ENCODE data around the gene XPOT.

The XPOT gene

DNA sequence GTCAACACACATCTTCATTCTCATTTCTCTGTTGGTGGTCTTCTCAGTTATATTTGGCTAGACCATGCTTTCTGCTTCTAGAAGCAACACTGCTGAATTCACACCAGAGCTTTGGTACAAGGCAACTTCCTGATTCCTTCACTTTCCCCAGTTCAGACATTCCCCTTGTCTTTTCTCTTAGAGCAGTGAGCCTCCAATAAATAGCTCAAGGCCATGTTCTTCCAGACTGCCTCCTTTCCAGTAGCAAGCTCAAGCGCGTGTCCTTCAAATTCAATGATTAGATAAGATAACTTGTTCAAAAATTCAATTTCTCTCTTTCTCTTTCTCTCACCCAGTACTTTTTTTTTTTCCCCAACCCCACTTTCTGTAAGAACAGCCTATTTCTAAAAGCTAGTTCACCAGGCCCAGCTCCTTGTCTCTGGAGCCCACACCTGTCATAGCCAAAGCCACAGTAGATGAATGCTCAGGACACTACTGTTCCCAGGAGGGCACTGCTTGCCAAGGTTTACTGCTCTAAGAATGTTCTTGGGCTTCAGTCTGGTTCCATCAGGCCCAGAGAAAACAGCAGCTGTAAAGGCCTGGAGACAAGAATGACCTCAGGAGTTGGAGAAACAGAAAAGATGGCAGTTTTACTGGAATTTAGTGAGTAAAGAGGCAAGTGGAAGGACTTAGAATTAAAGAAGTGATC is 65.4 kb downstream of the XPOT start:
- DNase-seq (ENCODE audit: low spot score) = no peak

DNA sequence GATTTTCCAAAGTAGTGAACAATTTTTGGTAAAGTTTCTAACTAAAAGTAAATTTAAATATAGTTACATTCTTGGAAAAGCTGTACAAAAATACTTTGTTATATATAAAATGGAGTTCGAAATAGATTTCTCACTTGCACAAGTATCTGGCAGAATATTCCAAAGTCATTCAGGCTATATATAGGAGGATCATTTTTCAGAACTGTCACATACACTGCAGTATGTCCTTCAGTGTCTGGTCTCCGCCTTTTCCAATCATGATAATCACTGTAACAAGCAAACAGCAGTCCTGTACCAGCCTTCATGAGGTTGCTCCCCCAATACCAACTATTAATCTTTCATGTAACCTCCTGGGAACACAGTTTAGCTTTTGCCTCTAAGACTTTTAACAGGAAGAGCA is 66.3 kb downstream of the XPOT start:
- no peak for DNase-seq (ENCODE audit: low spot score)

DNA sequence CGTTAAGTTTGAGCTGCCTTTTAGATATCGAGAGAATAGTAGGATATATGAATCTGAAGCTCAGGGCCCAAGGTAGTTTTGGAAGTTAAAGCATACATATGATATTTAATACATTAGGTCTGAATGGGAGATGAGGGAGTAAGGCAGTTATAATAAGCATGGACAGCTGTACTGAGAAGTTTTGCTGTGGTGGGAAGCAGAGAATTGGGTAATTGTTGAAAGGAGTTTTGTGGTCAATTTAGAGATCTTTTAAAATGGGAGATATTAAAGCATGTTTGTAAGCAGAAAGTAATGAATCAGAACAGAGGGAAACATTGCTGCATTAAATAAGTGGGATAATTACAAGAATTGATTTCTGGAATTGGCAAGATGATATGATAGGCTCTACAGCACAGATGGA is 69.0 kb downstream of the XPOT start:
- no peak for DNase-seq (ENCODE audit: low spot score)

DNA sequence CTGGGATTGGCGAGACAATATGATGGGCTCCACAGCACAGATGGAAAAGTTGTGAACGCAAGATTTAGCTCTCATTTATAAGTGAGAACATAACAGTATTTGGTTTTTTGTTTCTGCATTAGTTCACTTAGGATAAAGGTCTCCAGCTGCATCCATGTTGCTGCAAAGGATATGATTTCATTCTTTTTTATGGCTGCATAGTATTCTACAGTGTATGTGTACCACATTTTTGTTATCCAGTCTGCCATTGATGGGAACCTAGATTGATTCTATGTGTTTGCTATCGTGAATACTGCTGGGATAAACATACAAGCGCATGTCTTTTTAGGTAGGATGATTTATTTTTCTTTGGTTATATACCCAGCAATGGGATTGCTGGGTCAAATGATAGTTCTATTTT is 71.3 kb downstream of the XPOT start:
- DNase-seq (ENCODE audit: low spot score) = no peak

DNA sequence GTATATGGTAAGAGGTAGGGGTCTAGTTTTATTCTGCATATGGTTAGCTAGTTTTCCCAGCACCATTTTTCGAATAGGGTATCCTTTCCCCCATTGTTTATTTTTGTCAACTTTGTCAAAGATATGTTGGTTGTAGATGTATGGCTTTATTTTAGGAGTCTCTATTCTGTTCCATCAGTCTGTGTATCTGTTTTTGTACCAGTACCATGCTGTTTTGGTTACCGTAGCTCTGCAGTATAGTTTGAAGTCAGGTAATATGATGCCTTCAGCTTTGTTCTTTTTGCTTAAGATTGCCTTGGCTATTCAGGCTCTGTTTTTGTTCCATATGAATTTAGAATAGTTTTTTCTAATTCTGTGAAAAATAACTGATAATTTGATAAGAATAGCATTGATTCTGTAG is 72.7 kb downstream of the XPOT start:
- no peak for DNase-seq (ENCODE audit: low spot score)

DNA sequence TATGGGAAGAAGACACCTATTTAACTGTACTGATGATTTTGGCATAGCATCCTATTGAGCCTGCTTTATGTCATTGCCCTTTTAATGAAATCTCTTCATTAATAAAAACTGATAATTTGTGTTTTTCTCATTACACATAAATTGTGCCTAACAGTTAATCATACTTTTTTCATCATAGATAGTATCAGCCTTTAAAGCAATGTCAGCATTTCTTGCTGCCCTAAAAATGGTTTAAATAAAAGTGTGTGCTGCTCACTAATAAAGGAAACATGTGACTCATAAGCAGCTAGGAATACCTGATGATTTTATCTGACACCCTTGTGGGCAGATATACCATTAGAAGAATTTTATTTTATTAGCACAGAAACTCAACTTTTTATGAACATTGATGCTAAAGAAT is 74.5 kb downstream of the XPOT start:
- no peak for DNase-seq (ENCODE audit: low spot score)

DNA sequence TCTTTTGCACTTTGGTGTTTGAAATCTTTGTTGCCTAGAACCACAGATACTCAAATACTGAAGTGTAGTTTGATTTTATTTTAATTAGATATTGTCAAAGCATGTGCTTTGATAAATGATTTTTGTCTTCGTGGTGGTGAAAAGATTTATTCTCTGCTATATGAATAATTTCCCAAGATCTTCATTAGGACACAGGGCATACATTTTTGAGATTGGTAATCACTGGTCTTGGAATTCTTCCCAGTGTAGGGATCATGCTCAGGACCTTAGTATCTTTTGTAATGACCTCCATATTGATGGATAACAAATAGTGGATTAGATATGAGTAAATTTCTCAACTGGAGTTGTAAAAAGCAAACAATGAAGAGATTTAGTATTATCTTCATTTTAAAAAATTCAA is 76.0 kb downstream of the XPOT start:
- no peak for DNase-seq (ENCODE audit: low spot score)

DNA sequence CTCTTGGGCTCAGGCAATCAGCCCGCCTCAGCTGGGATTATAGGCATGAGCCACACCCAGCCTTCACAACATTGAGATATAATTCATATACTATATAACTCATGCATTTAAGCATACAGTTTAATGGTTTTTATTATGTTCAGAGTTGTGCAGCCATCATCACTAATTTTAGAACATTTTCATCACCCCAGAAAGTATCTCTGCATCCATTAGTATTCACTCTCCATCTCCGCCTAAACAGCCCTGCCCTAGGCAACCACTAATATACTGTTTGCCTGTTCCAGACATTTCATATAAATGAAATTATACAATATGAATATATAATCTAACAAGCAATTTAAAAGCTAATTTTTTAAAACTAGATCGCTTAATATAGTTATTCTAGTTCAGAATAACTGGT is 82.5 kb downstream of the XPOT start:
- no peak for DNase-seq (ENCODE audit: low spot score)

DNA sequence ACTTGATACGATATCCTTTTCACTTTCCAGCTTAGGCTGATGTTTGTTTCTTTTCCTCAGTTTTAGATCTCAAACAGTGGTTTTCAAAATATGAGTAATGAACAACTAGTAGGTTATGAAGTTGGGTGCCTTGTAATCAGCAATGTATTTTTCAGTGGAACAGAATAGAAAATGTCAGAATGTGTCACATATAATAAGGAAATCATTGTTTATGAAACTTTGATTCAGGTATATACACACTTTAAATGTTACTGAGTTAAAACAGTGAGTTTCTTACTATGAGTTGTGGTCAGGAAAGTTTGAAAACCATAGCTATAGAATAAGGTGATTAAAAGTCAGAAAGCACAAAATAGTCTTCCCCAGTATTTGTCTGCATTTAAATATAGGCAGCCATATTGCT is 87.5 kb downstream of the XPOT start:
- DNase-seq (ENCODE audit: low spot score) = no peak

DNA sequence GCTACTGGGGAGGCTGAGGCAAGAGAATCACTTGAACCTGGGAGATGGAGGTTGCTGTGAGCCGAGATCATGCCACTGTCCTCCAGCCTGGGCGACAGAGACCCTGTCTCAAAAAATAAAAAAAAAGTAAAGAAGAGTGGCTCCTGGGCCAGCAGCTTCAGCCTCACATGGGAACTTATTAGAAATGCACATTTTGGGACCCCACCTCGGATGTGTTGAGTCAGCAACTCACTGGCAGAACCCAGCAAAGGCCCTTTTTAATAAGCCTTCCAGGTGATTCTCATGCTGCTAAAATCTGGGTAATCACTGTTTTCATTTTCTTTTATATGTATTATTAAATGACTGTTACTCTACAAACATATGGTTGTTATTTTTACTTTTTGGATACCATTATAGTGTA is 89.3 kb downstream of the XPOT start:
- no peak for DNase-seq (ENCODE audit: low spot score)

DNA sequence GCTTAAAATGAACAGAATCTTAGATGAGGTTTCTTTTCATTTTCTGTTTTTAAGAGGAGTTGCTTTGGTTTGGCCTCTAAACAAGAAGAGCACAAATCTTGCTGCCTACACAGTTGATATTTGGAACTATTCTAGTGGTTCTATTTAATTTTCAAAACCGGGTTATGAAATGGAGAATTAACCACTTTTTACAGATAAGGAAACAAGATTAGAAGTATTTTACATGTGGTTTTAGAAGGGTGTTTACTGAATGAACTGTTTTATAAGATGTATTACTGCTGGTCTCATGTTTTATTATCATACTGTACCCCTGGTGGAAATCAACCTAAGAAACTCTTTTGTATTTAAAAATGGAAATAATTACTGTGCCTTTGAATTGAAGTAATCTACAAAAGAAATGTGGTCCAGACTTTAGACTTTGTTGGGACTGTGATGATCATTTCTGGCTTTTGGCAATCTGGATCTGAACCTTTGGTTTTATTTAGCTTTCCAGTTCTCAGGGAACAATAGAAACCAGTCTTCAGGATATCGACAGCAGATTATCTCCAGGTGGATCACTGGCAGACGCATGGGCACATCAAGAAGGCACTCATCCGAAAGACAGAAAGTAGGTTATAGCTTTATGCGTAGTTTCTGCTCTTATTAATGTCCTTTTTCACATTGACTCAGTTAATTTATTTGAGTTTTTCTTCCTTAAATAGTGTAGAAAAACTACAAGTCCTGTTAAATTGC is 91.0 kb downstream of the XPOT start:
- DNase-seq (ENCODE audit: low spot score) = no peak

DNA sequence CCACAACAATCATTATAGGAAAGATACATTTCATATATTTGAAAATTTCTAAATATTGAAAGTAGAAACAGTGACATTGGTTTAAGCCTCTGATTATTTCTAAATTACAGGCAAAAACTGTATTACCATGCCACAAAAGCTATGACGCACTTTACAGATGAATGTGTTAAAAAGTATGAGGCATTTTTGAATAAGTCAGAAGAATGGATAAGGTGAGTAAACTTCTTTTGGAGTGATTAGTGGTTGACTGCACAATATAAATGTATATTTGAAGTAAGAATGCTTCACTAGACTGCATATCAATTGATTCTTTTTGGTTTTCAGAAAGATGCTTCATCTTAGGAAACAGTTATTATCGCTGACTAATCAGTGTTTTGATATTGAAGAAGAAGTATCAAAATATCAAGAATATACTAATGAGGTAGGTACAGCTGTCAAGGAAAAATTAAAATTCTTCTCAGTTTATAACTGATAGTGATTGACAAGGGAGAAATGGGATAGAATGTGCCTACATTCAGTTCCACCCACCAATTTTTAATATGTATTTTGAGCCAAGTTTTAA is 92.7 kb downstream of the XPOT start:
- no peak for DNase-seq (ENCODE audit: low spot score)

DNA sequence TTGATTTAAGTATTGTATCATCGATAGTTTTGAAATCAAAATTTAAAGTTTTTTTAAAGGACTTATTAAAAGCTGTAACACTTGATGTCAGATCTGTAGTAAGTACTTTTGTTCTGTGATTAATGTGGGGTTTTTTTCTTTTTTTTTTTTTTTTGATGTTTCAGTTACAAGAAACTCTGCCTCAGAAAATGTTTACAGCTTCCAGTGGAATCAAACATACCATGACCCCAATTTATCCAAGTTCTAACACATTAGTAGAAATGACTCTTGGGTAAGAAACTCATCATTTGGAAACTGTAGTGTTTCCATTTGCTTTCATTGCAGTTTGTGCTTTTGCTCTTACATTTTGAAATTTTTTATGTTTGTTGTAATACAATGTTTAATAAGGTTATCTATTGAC is 93.3 kb downstream of the XPOT start:
- DNase-seq (ENCODE audit: low spot score) = no peak

DNA sequence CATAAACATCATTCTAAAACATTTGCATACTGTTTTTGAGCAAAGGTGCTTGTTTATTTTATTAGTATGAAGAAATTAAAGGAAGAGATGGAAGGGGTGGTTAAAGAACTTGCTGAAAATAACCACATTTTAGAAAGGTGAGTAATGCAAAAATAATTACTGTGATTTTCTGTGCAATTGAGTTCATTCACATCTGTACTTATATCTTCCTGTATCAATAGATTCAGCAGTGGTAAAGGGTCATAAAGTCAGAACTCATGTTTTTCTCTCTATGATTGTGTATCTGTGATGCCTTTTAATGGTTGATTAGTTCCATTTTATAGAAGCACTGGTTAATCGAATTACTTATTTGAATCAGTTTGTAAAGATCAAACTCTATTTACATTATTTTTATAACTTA is 93.7 kb downstream of the XPOT start:
- DNase-seq (ENCODE audit: low spot score) = no peak

DNA sequence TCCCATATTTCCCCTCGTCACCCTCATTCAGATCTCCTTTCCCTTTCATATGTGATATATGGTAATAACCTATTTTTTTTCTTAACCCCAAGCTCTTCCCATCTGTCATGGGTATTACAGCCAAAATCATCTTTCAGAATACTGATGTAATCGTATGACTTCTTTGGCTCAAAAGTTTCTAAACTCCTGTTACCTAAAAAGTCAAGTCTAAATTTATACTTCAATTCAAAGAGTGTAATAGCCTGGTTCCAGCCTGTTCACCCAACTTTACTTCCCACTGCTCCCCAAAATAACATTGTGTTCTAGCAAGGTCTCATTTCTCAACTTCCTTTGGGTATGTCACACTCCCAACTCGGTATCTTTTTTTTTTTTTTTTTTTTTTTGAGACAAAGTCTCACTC is 96.2 kb downstream of the XPOT start:
- DNase-seq (ENCODE audit: low spot score) = no peak
